HCT116 (cell line): ENCODE results near the gene KIAA0319L.

Experiments
- EZH2 ChIP-seq: fragments of 200-600 bp; sonication (generic); IDR thresholded peaks from 2 replicates; pipeline ENCODE4 v1.6.1; 2017; ENCODE audit warnings: antibody characterized with exemption, mixed run types
- MAX ChIP-seq: IDR thresholded peaks from 2 replicates; pipeline ENCODE4 v1.6.1; 2012
- POLR2A ChIP-seq: IDR thresholded peaks from 2 replicates; pipeline ENCODE4 v1.7.0; 2011; ENCODE audit warnings: borderline replicate concordance; ENCODE audit not compliant: insufficient read depth, insufficient read length; ENCODE audit errors: extremely low read depth
- TF ChIP-seq, protein P1 (sequence below), 3 experiments: fragments of 200-600 bp in 1 of 3; sonication (generic) in 1 of 3; IDR thresholded peaks in 2 of 3; conservative IDR thresholded peaks in 1 of 3; 2 replicates each; pipeline ENCODE4 v1.5.1; 2012 to 2017; ENCODE audit warnings: low read depth in 2 of 3, low read length in 2 of 3, antibody characterized with exemption in 1 of 3, borderline replicate concordance in 1 of 3, control low read depth in 1 of 3, mild to moderate bottlenecking in 1 of 3, mixed read lengths in 1 of 3, mixed run types in 1 of 3, moderate library complexity in 1 of 3; ENCODE audit not compliant: insufficient read depth in 1 of 3

DNA sequence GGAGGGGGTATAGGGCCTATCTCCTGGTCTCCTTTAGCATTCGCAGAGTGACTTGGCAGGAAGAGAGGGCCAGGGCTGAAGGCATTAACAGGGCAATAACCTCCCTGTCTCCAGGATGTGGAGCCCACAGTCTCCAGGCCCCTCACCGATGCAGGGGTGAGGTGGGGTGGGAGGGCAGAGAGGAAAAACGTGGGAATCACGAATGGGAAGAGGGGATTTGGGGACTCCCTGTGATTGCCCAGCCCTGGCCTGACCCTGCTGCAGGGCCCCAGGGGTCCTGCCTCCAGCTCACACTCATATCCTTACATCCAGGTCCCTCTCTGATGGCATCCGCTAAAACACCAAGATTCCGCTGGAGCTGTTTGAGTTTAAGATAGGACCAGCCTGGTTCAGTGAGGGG, 30.5 kb upstream of the KIAA0319L start:
- no peak for TF ChIP-seq POLR2A
- TF ChIP-seq, protein P1, sequence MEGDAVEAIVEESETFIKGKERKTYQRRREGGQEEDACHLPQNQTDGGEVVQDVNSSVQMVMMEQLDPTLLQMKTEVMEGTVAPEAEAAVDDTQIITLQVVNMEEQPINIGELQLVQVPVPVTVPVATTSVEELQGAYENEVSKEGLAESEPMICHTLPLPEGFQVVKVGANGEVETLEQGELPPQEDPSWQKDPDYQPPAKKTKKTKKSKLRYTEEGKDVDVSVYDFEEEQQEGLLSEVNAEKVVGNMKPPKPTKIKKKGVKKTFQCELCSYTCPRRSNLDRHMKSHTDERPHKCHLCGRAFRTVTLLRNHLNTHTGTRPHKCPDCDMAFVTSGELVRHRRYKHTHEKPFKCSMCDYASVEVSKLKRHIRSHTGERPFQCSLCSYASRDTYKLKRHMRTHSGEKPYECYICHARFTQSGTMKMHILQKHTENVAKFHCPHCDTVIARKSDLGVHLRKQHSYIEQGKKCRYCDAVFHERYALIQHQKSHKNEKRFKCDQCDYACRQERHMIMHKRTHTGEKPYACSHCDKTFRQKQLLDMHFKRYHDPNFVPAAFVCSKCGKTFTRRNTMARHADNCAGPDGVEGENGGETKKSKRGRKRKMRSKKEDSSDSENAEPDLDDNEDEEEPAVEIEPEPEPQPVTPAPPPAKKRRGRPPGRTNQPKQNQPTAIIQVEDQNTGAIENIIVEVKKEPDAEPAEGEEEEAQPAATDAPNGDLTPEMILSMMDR (IDR thresholded peaks at IDR 0.05 in 2 of 3, conservative IDR thresholded peaks at IDR 0.05 in 1 of 3; ENCODE audit: borderline replicate concordance in 1 of 3, insufficient read depth in 1 of 3, low read depth in 2 of 3, low read length in 2 of 3), result no peak
- TF ChIP-seq EZH2, result no peak
- TF ChIP-seq MAX, result no peak
